Lower lobe of right lung (tissue), 2 donors: ENCODE results near the gene CLIC4. TPM values are rescaled to one million over a fixed set of nuclear protein-coding genes. Genes with fewer than 3 reads are reported as not detected.

Experiments
- ATAC-seq, 2 donors: fragments of 200-7000 bp; cut with Tn5 transposase; one replicate each; pipeline ENCODE4 v1.9.1; 2020 to 2022; ENCODE audit warnings: mild to moderate bottlenecking in 2 of 2, moderate library complexity in 2 of 2
- DNase-seq: peaks from one replicate; pipeline ENCODE4 v3.0.0-alpha.2; 2020
- H3K27ac ChIP-seq: fragments of 200-600 bp; one replicate; pipeline ENCODE4 v1.8.0; 2022
- H3K27me3 ChIP-seq: fragments of 200-600 bp; one replicate; pipeline ENCODE4 v1.8.0; 2022; ENCODE audit warnings: low read depth
- H3K36me3 ChIP-seq: fragments of 200-600 bp; one replicate; pipeline ENCODE4 v1.8.0; 2022; ENCODE audit warnings: mild to moderate bottlenecking
- H3K4me1 ChIP-seq: fragments of 200-600 bp; one replicate; pipeline ENCODE4 v1.8.0; 2022
- H3K4me3 ChIP-seq: fragments of 200-600 bp; one replicate; pipeline ENCODE4 v1.8.0; 2022; ENCODE audit warnings: mild to moderate bottlenecking
- H3K9me3 ChIP-seq: fragments of 200-600 bp; one replicate; pipeline ENCODE4 v1.8.0; 2022
- CTCF ChIP-seq: fragments of 200-600 bp; IDR thresholded peaks from one replicate; pipeline ENCODE4 v1.8.0; 2022; ENCODE audit warnings: antibody characterized with exemption, mild to moderate bottlenecking
- intact Hi-C: fragments of 100-400 bp; cut with DNase I; formaldehyde crosslinking; loops from one replicate; pipeline ENCODE4 v1.11.0; 2022
- total RNA-seq: library from RNA; stranded (reverse); fragmentation: NEBNext Ultra II Directional; extraction: Animal tissue kit (Norgen Biotek cat#: 25700); gene quantifications from one replicate; pipeline ENCODE4 v1.2.1, GENCODE V29; 2021
- donor health status: DM: no; HTN: yes; CAD: no; lungs with severe emphysema.

CLIC4 gene
- total RNA-seq, 1 donor from 2014 or later, result 169 TPM

DNA sequence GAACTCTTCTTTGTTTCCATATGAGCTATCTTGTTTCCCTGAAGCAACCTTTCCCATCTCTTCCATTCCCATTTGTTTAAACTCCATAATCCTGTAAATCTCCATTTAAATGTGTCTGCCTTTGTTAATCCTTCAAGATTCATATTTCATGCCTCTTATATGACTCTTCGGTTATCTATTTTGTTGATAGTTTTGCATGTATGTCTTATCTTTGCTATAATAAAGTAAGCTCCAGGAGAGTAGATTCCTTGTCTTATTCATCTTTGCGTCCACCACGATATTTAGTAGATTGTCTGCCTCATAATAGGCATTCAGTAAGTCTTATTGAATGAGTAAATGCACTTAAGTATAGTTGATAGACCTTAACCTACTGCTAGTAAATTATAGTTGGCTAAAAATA lies 18.4 kb downstream of the CLIC4 start:
- no peak for TF ChIP-seq CTCF
- H3K36me3 ChIP-seq, result no peaks in the 10 kb centered on the region
- H3K9me3 ChIP-seq, result no peaks in the 10 kb centered on the region
- H3K4me1 ChIP-seq, result peaks cover 58% of the 10 kb centered on the region
- H3K27ac ChIP-seq, result no peak overlapping the region
- no peak overlapping the region for H3K4me3 ChIP-seq
- ATAC-seq (no peak), DNase-seq (no peak)
- intact Hi-C loops, result no loop called here
- no peaks in the 10 kb centered on the region for H3K27me3 ChIP-seq

GRCh38 chr1:24764439-24764838 lies 19.2 kb downstream of the CLIC4 start:
- no peak for ATAC-seq
- no peak for TF ChIP-seq CTCF
- no peaks in the 10 kb centered on the region for H3K27me3 ChIP-seq
- H3K4me3 ChIP-seq, result no peak overlapping the region
- peaks cover 60% of the 10 kb centered on the region for H3K4me1 ChIP-seq
- intact Hi-C loops, result no loop called here
- H3K36me3 ChIP-seq, result no peaks in the 10 kb centered on the region
- no peaks in the 10 kb centered on the region for H3K9me3 ChIP-seq
- DNase-seq, result no peak
- peak overlapping the region; percentile 31 for H3K27ac ChIP-seq

- no peaks in the 10 kb centered on the region for H3K36me3 ChIP-seq
- DNase-seq, result no peak
- H3K4me1 ChIP-seq, result peaks cover 64% of the 10 kb centered on the region
- H3K4me3 ChIP-seq, result no peak overlapping the region
- H3K9me3 ChIP-seq, result no peaks in the 10 kb centered on the region
- intact Hi-C loops, result no loop called here
- TF ChIP-seq CTCF, result no peak
- ATAC-seq, result no peak
- H3K27ac ChIP-seq, result peak overlapping the region; percentile 31
- no peaks in the 10 kb centered on the region for H3K27me3 ChIP-seq
These were observed 19.6 kb downstream of the CLIC4 start for GRCh38 chr1:24764848-24765247.

- Histone ChIP-seq H3K36me3 (no peaks in the 10 kb centered on the region), H3K27ac (no peak overlapping the region), H3K27me3 (no peaks in the 10 kb centered on the region), H3K4me3 (no peak overlapping the region), H3K9me3 (no peaks in the 10 kb centered on the region), H3K4me1 (peaks cover 66% of the 10 kb centered on the region)
- no peak for ATAC-seq
- intact Hi-C loops, result no loop called here
- no peak for TF ChIP-seq CTCF
- no peak for DNase-seq
These were observed 20.2 kb downstream of the CLIC4 start for GRCh38 chr1:24765308-24765988.

- Histone ChIP-seq H3K4me1 (peaks cover 66% of the 10 kb centered on the region), H3K4me3 (no peak overlapping the region), H3K9me3 (no peaks in the 10 kb centered on the region), H3K27ac (no peak overlapping the region), H3K36me3 (no peaks in the 10 kb centered on the region), H3K27me3 (no peaks in the 10 kb centered on the region)
- ATAC-seq, result no peak
- TF ChIP-seq CTCF, result no peak
- intact Hi-C loops, result no loop called here
- no peak for DNase-seq
These were observed 22.1 kb downstream of the CLIC4 start for GRCh38 chr1:24767351-24767750.
